ENCODE measurements around the gene CSF2RB.
"Not testable (repeated sequence)": the region's sequence is repeated elsewhere in the genome, so short reads cannot be mapped to it uniquely, and the experiment has no call there.

Gene CSF2RB

DNA sequence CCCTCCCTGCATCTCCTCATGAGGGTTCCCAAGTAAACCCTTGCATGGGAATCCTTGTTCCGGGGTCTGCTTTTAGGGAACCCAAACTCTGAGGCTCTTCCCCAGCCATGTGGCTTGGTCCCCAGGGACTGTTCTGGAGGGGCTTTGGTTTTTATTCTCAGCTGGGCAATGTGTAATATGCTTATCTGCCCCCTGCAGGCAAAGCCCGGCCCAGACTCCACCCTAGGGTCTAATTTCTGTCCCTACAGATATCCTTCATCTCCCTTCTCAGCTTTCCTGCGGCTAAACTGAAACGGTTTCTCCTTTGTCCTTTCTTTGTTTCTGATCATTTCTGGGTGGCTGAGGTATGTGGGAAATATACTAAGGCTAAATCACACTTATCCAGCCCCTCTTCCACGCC lies 68.7 kb downstream of the CSF2RB start:
- Histone ChIP-seq H3K9me3 (ENCODE audit: control insufficient read depth, low read depth, low read length) (peaks cover 5% of the 10 kb centered on the region), H3K36me3 (ENCODE audit: control insufficient read depth, low read depth, low read length) (no peaks in the 10 kb centered on the region), H3K27ac (ENCODE audit: low read length) (no peak overlapping the region), H3K27me3 (ENCODE audit: control insufficient read depth, insufficient read depth, low read length) (no peaks in the 10 kb centered on the region), H3K4me1 (ENCODE audit: control insufficient read depth, low read depth, low read length) (peaks cover 4% of the 10 kb centered on the region), H3K9ac (ENCODE audit: low read length) (no peak overlapping the region), H3K4me3 (ENCODE audit: low read length) (no peak overlapping the region)

DNA sequence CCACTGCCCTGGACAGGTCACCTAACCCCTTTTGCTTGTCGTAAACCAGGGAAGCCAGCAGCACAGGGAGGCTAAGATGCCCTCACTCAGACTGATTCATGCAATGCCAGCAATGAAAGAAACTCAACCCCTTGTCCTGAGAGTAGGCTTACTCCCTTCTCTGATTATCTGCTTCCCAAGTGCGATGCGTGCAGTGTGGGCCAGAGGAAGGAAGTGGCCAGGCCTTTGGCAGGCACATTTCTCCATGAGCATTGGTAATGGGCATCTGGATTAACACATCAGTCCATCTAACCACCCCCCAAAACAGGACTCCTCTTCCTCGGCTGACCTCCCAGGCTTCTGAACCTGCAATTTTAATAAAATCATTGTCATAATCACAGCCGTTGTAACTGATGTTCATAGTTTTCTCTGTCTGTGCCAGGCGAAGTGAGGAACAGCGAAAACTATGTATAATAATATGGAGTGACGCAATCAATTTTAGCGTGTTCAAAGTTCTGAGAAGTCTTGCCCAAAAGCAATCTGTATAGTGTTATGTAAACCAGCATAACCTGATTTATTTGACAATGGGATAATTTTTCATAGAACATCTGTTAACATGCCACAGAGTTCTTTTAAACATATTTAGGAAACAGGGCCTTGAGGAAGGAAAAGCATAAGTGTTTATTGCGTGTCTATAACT lies 71.9 kb downstream of the CSF2RB start:
- no peak overlapping the region for H3K9ac ChIP-seq (ENCODE audit: low read length)
- H3K4me3 ChIP-seq (ENCODE audit: low read length): no peak overlapping the region
- H3K9me3 ChIP-seq (ENCODE audit: control insufficient read depth, low read depth, low read length): peaks cover 5% of the 10 kb centered on the region
- H3K36me3 ChIP-seq (ENCODE audit: control insufficient read depth, low read depth, low read length): no peaks in the 10 kb centered on the region
- H3K27ac ChIP-seq (ENCODE audit: low read length): no peak overlapping the region
- H3K4me1 ChIP-seq (ENCODE audit: control insufficient read depth, low read depth, low read length): no peaks in the 10 kb centered on the region
- H3K27me3 ChIP-seq (ENCODE audit: control insufficient read depth, insufficient read depth, low read length): no peaks in the 10 kb centered on the region

DNA sequence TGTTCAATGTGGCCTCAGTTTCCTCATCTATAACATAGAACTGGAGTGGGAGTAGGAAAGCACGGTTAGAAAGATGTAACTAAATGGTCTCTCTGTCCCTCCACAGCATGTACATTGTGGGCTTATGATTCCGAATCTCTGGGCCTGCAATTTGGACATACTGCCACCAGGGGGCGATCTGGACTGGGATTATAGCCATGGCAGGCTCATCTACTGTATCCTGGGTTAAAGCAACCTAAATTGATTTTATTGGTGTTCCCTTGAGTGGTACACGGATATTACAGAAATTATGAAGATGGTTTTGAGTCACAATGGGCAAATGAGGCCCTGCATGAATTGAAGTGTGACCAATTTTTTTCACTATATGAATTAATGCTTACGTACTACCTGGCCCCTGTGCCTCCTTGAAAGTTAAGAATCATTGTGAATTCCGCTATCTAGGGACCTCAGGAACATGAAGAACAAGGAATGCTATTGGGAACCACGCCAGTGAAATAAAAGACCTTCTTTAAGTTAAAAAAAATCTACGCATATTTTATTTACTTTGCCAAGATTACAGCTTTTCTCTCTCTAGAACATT lies 72.9 kb downstream of the CSF2RB start:
- peaks cover 5% of the 10 kb centered on the region for H3K9me3 ChIP-seq (ENCODE audit: control insufficient read depth, low read depth, low read length)

DNA sequence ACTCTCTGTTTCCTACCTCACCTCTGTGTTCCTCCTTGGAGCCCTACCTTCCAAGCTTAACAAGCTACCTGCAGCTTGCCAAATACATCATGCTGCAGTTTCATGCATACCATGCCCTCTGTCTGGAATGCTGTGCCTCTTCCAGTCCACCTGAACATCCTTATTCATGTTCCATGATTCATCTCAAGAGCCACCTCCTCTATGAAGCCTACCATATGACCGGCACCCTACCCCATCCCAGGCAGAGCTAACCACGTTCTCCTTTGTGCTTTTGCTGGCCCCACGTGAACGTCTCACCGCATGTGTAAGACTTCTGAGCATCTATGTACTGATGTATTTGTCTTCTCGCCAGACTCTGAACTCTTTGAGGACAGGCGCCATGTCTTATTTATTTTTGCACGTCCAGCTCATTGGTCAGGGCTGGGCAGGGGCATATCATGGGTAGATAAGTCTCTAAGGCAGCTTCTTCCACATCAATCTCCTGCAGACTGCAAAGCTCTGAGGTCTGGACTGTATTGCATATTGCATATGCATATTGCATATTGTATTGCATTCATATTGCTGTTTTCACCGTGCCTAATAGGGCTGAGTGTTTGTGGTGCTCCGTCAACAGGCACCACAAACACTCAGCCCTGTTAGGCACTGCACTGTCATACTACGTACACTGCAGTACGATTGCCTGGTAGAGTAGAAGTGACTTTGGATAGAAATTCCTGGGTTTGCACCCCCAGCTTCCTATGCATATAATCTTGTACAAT lies 74.8 kb downstream of the CSF2RB start:
- no peak overlapping the region for H3K27ac ChIP-seq (ENCODE audit: low read length)
- no peaks in the 10 kb centered on the region for H3K4me1 ChIP-seq (ENCODE audit: control insufficient read depth, low read depth, low read length)
- no peak overlapping the region for H3K9ac ChIP-seq (ENCODE audit: low read length)
- no peaks in the 10 kb centered on the region for H3K27me3 ChIP-seq (ENCODE audit: control insufficient read depth, insufficient read depth, low read length)
- no peaks in the 10 kb centered on the region for H3K36me3 ChIP-seq (ENCODE audit: control insufficient read depth, low read depth, low read length)
- H3K4me3 ChIP-seq (ENCODE audit: low read length): no peak overlapping the region
- peaks cover 5% of the 10 kb centered on the region for H3K9me3 ChIP-seq (ENCODE audit: control insufficient read depth, low read depth, low read length)

More for the DNA sequence above, 72.9 kb downstream of the CSF2RB start:
- Histone ChIP-seq H3K27ac (ENCODE audit: low read length) (no peak overlapping the region), H3K4me3 (ENCODE audit: low read length) (no peak overlapping the region), H3K4me1 (ENCODE audit: control insufficient read depth, low read depth, low read length) (no peaks in the 10 kb centered on the region), H3K27me3 (ENCODE audit: control insufficient read depth, insufficient read depth, low read length) (no peaks in the 10 kb centered on the region), H3K9ac (ENCODE audit: low read length) (no peak overlapping the region), H3K36me3 (ENCODE audit: control insufficient read depth, low read depth, low read length) (no peaks in the 10 kb centered on the region)

DNA sequence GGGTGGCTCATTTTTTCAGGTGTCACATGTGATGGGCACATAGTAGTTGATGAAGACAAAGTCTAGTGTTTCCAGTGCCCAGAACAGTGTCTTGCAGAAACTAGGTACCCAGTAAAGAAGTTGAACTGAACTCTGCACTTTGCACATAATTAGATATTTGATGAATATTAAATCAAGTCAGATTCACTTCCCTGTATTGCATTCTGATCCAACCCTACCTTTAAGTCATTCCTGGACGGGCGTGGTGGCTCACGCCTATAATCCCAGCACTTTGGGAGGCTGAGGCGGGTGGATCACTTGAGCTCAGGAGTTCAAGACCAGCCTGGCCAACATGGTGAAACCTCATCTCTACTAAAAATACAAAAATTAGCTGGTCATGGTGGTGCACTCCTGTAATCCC lies 75.6 kb downstream of the CSF2RB start:
- H3K36me3 ChIP-seq (ENCODE audit: control insufficient read depth, low read depth, low read length); H3K4me3 ChIP-seq (ENCODE audit: low read length); H3K9me3 ChIP-seq (ENCODE audit: control insufficient read depth, low read depth, low read length); H3K27me3 ChIP-seq (ENCODE audit: control insufficient read depth, insufficient read depth, low read length); H3K27ac ChIP-seq (ENCODE audit: low read length); H3K4me1 ChIP-seq (ENCODE audit: control insufficient read depth, low read depth, low read length); H3K9ac ChIP-seq (ENCODE audit: low read length): not testable (repeated sequence)

Measured in iPS-18a (cell line).